ENCODE measurements around the gene GJA4.

DNA sequence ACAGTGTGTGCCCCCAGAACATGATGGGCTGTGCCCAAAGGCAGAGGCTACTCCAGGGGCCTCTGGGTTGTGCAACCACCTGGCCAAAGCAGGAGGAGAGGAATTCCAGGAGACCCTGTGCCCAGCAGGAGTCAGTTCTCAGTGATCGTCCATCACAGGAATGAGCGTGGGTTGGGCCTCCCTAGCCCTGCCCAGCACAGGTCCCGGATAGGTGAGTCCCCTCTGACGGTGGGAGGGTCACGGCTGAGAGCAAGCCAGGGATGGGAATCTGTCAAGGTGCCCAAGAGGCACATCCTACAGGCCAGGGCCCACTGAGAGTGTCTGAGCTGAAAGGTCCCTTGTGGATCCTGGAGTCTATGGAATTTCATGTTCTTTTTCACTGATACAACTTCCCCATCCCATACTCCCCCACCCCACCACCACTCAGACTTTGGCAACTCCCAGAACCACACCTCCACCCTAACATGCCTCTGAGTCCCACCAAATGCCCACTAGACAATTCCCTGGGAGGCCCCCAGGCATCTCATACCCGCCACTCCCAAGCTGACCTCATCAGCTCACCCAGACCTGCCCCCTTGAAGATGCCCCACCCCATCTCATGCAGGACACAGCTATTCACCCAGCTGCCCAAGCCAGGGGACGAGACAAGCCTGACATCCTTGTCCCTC is 30.2 kb upstream of the GJA4 start:
- TF ChIP-seq, protein P1, sequence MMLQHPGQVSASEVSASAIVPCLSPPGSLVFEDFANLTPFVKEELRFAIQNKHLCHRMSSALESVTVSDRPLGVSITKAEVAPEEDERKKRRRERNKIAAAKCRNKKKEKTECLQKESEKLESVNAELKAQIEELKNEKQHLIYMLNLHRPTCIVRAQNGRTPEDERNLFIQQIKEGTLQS (IDR thresholded peaks at IDR 0.05) = no peak
- TF ChIP-seq RXRA (IDR thresholded peaks at IDR 0.05) (no peak), GABPA (IDR thresholded peaks at IDR 0.05 in 1 of 2, conservative IDR thresholded peaks at IDR 0.05 in 1 of 2) (no peak), JUND (IDR thresholded peaks at IDR 0.05) (no peak), RAD21 (IDR thresholded peaks at IDR 0.05) (no peak), FOXA1 (IDR thresholded peaks at IDR 0.05) (no peak), YY1 (IDR thresholded peaks at IDR 0.05) (no peak), SP1 (IDR thresholded peaks at IDR 0.05) (no peak), FOXA2 (IDR thresholded peaks at IDR 0.05) (no peak), HNF4A (conservative IDR thresholded peaks at IDR 0.05) (no peak)
- TF ChIP-seq, protein P2, sequence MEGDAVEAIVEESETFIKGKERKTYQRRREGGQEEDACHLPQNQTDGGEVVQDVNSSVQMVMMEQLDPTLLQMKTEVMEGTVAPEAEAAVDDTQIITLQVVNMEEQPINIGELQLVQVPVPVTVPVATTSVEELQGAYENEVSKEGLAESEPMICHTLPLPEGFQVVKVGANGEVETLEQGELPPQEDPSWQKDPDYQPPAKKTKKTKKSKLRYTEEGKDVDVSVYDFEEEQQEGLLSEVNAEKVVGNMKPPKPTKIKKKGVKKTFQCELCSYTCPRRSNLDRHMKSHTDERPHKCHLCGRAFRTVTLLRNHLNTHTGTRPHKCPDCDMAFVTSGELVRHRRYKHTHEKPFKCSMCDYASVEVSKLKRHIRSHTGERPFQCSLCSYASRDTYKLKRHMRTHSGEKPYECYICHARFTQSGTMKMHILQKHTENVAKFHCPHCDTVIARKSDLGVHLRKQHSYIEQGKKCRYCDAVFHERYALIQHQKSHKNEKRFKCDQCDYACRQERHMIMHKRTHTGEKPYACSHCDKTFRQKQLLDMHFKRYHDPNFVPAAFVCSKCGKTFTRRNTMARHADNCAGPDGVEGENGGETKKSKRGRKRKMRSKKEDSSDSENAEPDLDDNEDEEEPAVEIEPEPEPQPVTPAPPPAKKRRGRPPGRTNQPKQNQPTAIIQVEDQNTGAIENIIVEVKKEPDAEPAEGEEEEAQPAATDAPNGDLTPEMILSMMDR (IDR thresholded peaks at IDR 0.05; ENCODE audit: low read depth, low read length, missing input control) = no peak
- TF ChIP-seq, protein P3, sequence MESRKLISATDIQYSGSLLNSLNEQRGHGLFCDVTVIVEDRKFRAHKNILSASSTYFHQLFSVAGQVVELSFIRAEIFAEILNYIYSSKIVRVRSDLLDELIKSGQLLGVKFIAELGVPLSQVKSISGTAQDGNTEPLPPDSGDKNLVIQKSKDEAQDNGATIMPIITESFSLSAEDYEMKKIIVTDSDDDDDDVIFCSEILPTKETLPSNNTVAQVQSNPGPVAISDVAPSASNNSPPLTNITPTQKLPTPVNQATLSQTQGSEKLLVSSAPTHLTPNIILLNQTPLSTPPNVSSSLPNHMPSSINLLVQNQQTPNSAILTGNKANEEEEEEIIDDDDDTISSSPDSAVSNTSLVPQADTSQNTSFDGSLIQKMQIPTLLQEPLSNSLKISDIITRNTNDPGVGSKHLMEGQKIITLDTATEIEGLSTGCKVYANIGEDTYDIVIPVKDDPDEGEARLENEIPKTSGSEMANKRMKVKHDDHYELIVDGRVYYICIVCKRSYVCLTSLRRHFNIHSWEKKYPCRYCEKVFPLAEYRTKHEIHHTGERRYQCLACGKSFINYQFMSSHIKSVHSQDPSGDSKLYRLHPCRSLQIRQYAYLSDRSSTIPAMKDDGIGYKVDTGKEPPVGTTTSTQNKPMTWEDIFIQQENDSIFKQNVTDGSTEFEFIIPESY (IDR thresholded peaks at IDR 0.05) = no peak
- TF ChIP-seq, protein P4, sequence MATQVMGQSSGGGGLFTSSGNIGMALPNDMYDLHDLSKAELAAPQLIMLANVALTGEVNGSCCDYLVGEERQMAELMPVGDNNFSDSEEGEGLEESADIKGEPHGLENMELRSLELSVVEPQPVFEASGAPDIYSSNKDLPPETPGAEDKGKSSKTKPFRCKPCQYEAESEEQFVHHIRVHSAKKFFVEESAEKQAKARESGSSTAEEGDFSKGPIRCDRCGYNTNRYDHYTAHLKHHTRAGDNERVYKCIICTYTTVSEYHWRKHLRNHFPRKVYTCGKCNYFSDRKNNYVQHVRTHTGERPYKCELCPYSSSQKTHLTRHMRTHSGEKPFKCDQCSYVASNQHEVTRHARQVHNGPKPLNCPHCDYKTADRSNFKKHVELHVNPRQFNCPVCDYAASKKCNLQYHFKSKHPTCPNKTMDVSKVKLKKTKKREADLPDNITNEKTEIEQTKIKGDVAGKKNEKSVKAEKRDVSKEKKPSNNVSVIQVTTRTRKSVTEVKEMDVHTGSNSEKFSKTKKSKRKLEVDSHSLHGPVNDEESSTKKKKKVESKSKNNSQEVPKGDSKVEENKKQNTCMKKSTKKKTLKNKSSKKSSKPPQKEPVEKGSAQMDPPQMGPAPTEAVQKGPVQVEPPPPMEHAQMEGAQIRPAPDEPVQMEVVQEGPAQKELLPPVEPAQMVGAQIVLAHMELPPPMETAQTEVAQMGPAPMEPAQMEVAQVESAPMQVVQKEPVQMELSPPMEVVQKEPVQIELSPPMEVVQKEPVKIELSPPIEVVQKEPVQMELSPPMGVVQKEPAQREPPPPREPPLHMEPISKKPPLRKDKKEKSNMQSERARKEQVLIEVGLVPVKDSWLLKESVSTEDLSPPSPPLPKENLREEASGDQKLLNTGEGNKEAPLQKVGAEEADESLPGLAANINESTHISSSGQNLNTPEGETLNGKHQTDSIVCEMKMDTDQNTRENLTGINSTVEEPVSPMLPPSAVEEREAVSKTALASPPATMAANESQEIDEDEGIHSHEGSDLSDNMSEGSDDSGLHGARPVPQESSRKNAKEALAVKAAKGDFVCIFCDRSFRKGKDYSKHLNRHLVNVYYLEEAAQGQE (IDR thresholded peaks at IDR 0.05) = no peak
- TF ChIP-seq, protein P5, sequence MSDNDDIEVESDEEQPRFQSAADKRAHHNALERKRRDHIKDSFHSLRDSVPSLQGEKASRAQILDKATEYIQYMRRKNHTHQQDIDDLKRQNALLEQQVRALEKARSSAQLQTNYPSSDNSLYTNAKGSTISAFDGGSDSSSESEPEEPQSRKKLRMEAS (IDR thresholded peaks at IDR 0.05) = no peak

Data from liver (tissue), 3 donors.